SJSA1 (cell line): Measurements from ENCODE around the gene CMTM1. TPM values are rescaled to one million over a fixed set of nuclear protein-coding genes. Genes with fewer than 3 reads are reported as not detected.
"Not testable (repeated sequence)": the region's sequence is repeated elsewhere in the genome, so short reads cannot be mapped to it uniquely, and the experiment has no call there.

ENCODE experiments used
- DNase-seq, 2 experiments: peaks; one replicate each; pipeline ENCODE4 v3.0.0-alpha.2; 2015 to 2020; ENCODE audit warnings: low spot score in 2 of 2, low read depth in 1 of 2
- H3K27ac ChIP-seq: fragments of 250-450 bp; sonication (Bioruptor Pico); 2 replicates; pipeline ENCODE4 v1.5.1; 2020; ENCODE audit warnings: mild to moderate bottlenecking, moderate library complexity
- H3K27me3 ChIP-seq: fragments of 250-450 bp; sonication (Bioruptor Pico); replicated peaks from 2 replicates; pipeline ENCODE4 v1.5.1; 2020; ENCODE audit warnings: mild to moderate bottlenecking, moderate library complexity
- H3K36me3 ChIP-seq: fragments of 250-450 bp; sonication (Bioruptor Pico); 2 replicates; pipeline ENCODE4 v1.5.1; 2020; ENCODE audit warnings: mild to moderate bottlenecking
- H3K4me1 ChIP-seq: fragments of 250-450 bp; sonication (Bioruptor Pico); replicated peaks from 2 replicates; pipeline ENCODE4 v1.6.1; 2021; ENCODE audit warnings: mild to moderate bottlenecking
- H3K4me3 ChIP-seq: fragments of 250-450 bp; sonication (Bioruptor Pico); 2 replicates; pipeline ENCODE4 v1.5.1; 2020; ENCODE audit warnings: mild to moderate bottlenecking
- H3K9me3 ChIP-seq: fragments of 250-450 bp; sonication (Bioruptor Pico); replicated peaks from 2 replicates; pipeline ENCODE4 v1.5.1; 2020; ENCODE audit warnings: mild to moderate bottlenecking
- total RNA-seq: library from RNA; depleted of rRNA; stranded (reverse); fragments of >200 nt; shearing (Covaris generic); gene quantifications from 2 replicates; pipeline ENCODE4 v1.2.3, GENCODE V29; 2014

Gene CMTM1
- total RNA-seq, 1 experiment from 2014 or later, result 5.4 TPM

DNA sequence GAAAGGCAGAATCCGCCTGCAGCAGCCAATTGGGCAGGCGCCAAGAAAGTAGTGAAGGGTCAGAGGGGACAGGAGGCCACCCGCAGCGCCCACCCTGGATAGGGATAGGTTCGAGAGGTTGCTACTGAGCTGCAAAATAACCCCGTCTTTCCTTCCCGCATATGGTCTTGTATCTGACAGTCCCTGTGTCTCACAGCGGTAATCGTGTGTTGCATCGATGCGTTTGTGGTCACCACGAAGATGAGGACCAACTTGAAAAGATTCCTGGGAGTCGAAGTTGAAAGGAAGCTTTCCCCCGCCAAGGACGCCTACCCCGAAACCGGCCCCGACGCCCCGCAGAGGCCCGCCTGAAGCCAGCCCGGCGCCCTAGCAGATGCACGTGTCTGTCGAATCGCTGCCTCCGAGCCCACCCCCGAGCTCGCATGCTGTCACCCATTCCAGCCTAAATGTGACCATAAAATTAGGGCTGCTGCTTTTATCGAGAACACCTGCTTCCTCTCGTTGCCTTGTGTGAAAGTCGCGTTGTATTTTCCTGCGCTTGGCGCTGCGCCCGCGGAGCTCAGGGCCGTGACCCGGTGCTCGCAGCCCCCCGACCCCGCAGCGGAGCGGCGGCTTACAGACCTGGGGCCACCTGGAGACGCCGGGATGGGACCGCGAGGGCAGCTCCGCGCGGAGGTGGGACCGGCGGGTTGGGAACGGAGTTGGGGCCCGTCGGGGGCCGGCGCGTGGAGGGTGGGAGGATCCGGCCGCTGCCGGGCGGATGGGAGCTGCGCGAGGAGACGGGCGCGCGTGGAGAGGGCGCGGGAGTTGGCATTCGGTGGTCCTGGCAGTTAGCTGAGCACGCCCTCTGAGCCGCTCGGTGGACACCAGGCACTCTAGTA is 12.7 kb downstream of the CMTM1 start, which contains the start of gene CMTM2:
TSS of gene CMTM2 (plus strand) at position 813 of the 881 bp plus-strand sequence. CDS start 145 bp downstream, outside the sequence.
- no peak for DNase-seq
- Histone ChIP-seq H3K4me3 (no peak within 1 kb of the TSS), H3K36me3 (no peaks in the 10 kb centered on the region), H3K27me3 (no peaks in the 10 kb centered on the region), H3K27ac (no peak within 1 kb of the TSS), H3K9me3 (no peaks in the 10 kb centered on the region), H3K4me1 (no peaks in the 10 kb centered on the region)

DNA sequence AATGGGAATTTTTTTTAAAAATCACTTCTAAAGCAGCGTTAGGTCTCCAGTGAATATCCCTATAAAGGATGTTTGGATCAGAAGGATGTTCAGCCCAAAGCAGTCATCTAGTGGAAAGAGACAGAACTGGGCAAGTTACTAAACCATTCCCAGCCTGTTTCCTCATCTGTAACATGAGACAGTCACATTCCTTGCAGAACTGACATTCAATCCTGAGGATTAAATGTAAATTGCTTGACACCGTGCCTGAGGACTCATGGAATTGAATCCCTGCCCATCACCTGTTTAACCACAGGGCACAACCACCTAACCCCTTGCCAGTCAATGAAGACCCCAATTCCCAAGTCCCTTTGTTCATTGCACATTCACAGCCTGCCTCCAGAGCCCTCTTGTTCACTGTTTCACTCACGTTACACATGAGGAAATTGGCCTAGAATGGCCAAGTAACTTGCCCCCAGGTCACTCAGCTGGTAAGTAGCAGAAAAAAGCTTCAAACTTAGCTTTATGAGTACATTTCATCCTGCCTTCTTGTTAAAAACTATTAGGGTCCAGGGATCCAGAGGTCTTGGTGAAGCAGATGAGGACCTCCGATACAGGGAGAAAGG is 14.5 kb downstream of the CMTM1 start:
- Histone ChIP-seq H3K27me3 (no peaks in the 10 kb centered on the region), H3K36me3 (no peaks in the 10 kb centered on the region), H3K27ac (no peak overlapping the region), H3K4me1 (no peaks in the 10 kb centered on the region), H3K9me3 (no peaks in the 10 kb centered on the region), H3K4me3 (no peak overlapping the region)
- no peak for DNase-seq

DNA sequence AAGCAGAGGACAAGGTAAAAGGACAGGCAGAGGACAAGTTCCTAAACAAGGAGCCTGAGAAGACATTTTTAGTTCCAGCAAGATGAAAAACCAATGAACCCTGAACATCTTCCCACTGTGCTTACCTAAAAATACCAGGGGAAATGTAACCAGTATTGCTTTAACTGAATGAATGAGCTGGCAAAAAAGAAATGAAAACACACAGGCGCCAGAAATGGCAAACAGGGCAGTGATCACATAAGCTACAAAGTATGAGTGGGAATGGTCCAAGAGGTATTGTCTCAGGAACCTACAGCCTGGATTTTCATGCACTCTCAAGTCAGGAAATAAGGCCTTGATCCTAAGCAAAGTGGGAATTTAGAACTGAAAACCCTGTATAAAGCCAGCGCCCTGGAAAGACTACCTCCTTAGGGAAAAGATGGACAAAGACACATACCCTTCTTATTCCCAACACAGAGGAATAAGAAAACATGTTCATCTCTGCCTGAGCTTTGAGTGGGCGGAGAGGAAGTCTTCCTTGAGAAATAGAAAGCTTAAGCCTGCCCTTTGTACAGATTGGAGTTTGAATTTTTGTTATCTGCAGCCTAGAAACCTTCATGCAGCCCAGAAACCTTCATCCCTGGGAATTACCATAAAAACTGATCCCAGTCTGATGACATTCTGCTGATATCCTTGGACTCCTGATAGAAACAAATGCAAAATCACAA is 15.2 kb downstream of the CMTM1 start:
- no peak overlapping the region for H3K27ac ChIP-seq
- DNase-seq, result no peak
- H3K4me1 ChIP-seq, result no peaks in the 10 kb centered on the region

DNA sequence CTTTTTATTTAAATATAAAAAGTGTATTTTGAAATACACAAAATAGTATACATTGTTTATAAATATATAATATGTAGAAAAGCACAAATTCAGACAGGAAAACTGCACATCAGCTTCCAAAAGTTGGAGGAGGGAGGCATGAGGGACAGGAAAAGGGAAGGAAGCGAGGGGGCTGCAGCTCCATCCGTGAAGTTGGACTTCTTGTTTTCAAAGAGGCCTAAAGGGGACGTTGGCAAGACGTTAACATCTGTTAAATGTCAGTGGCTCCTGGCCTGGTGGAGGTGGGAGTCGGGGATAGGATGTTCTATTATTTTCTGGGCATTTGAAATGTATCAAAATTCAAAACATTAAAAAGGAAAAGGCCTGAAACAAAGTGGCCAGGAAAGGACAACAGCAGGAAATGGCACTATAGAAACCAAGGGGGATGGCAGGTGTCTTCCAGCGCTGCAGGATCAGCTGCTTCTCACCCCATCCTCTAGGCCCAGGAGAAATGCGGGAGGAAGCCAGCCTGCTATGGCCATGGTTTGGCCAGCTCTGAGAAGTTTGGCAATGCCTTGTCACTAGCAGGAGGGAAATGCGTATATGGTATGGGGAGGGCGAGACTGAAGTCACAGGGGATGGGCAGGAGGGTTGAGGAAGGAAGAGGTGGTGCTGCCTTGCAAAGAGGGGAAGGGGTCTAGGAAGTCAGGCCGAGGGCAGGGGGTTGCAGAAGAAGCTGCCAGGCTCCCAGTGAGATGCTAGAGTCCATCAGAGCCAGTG is 19.4 kb downstream of the CMTM1 start:
- Histone ChIP-seq H3K4me3 (no peak overlapping the region), H3K4me1 (no peaks in the 10 kb centered on the region), H3K27me3 (no peaks in the 10 kb centered on the region), H3K36me3 (no peaks in the 10 kb centered on the region), H3K27ac (no peak overlapping the region), H3K9me3 (no peaks in the 10 kb centered on the region)
- DNase-seq, result no peak

More for the DNA sequence above, 15.2 kb downstream of the CMTM1 start:
- Histone ChIP-seq H3K36me3 (no peaks in the 10 kb centered on the region), H3K4me3 (no peak overlapping the region), H3K27me3 (no peaks in the 10 kb centered on the region), H3K9me3 (no peaks in the 10 kb centered on the region)

DNA sequence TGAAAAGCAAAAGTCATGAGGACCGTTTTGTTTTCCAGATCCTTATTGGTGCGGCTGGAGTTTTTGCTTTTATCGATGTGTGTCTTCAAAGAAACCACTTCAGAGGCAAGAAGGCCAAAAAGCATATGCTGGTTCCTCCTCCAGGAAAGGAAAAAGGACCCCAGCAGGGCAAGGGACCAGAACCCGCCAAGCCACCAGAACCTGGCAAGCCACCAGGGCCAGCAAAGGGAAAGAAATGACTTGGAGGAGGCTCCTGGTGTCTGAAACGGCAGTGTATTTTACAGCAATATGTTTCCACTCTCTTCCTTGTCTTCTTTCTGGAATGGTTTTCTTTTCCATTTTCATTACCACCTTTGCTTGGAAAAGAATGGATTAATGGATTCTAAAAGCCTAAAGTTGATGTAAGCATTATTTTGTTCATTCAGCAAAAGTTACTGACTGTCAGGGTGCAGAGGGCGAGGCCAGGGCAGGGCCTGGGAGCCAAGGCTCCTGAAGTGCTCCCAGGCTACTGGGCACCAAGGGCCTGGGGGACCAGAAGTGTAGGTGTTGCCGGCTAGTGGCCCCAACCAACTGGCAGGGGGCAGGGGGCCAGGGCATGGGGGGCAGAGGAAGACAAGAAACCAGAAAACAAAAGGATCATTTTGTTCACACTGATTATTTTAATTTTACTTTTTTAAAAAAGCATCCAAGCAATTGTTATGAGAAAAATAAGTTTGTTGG is 21.8 kb downstream of the CMTM1 start:
- no peak for DNase-seq
- no peaks in the 10 kb centered on the region for H3K4me1 ChIP-seq
- no peak overlapping the region for H3K4me3 ChIP-seq

DNA sequence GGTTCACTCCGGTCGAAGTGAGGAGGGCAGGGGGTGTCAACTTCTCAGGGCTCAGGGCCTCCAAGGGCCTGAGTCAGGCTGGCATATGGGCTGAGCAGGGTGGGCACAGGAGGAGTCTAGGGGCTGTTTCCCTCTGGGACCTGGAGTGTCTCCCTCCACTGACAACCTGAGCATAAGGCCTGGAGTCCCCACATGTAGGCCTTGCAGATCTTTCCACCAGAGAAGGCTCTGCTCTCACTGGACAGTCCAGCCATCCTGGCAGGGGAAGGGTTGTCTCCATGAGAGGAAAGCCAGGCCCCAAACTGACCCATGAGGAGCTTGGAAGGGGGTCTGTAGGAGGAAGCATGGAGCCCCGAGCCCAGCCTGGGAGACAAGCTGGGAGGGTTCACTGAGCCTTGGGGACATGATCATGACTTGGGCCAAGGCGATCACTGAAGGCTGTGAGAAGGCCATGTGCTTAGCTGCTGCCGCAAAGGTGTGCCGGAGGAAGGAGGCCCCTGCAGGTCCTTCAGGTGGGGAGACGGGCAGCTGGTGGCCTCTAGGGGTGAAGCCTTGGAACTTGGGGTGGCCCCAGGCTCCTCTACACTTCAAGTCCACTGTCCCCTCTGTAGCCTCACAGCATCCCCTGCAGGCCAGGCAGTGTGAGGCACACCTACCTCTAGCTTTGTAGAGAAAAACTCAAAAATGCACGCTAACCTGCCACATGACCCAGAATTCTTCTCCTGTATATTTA is 22.9 kb downstream of the CMTM1 start:
- no peak for DNase-seq
- Histone ChIP-seq H3K4me1 (no peaks in the 10 kb centered on the region), H3K4me3 (no peak overlapping the region), H3K9me3 (no peaks in the 10 kb centered on the region), H3K27me3 (no peaks in the 10 kb centered on the region), H3K36me3 (no peaks in the 10 kb centered on the region), H3K27ac (no peak overlapping the region)

More for the DNA sequence above, 21.8 kb downstream of the CMTM1 start:
- Histone ChIP-seq H3K27me3 (no peaks in the 10 kb centered on the region), H3K27ac (no peak overlapping the region), H3K9me3 (no peaks in the 10 kb centered on the region), H3K36me3 (no peaks in the 10 kb centered on the region)

DNA sequence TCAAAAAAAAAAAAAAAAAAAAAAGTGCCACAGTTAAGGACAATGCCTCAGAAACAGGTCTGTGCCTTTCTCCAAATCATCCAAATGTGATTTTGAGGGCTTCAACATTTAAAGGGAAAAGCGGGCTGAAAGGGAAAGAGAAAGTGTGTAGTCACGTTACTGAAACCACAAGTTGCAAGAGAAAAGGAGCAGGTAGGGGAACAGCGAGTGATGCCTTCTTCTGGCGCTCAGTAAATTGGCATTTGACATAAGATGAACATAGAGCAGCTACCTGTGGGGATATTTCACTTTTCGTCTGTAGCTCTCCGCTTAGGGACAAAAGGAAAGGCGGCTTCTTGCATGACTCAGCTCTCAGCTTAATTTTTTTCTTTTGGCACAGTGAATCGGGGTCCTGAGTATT is 24.1 kb downstream of the CMTM1 start:
- no peaks in the 10 kb centered on the region for H3K4me1 ChIP-seq
- H3K36me3 ChIP-seq, result no peaks in the 10 kb centered on the region
- DNase-seq, result no peak
- H3K9me3 ChIP-seq, result no peaks in the 10 kb centered on the region
- H3K4me3 ChIP-seq, result no peak overlapping the region
- H3K27ac ChIP-seq, result no peak overlapping the region
- no peaks in the 10 kb centered on the region for H3K27me3 ChIP-seq

DNA sequence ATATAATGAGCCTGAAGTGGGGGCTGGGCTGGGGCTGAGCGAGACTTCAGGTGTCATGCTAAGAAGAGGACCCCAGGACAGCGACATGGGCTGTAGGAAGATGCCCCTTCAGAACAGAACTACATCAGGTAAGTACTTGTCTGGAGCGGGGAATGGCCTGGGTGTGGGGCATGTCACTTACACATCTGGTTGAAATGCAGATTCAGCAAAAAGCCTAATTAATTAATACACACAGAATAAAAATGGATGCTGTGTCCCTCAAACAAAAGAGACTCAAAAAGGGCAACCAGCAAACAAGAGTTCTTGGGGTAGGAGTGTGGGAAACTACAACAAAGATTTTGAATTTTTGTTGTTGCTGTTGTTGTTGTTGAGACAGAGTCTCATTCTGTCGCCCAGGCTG is 24.8 kb downstream of the CMTM1 start:
- Histone ChIP-seq H3K9me3 (no peaks in the 10 kb centered on the region), H3K36me3 (no peaks in the 10 kb centered on the region), H3K27me3 (no peaks in the 10 kb centered on the region), H3K27ac (no peak overlapping the region), H3K4me1 (no peaks in the 10 kb centered on the region), H3K4me3 (no peak overlapping the region)
- DNase-seq, result no peak

DNA sequence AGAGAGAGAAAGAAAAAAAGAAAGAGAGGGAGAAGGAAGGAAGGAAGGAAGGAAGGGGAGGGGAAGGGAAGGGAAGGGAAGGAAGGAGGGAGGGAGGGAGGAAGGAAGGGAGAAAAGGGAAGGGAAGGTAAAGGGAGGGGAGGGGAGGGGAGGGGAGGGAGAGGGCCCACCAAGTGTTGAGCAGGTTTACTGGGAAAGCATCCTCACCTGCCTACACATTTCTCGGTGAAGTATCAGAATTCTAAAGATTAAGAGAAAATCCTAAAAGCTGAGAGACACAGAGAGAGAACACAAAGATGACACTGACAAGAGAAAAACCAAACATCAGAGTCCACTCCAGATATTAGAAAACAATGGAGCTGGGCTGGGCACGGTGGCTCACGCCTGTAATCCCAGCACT is 26.0 kb downstream of the CMTM1 start:
- Histone ChIP-seq H3K36me3 (no peaks in the 10 kb centered on the region), H3K27me3 (no peaks in the 10 kb centered on the region), H3K9me3 (no peaks in the 10 kb centered on the region), H3K4me1 (no peaks in the 10 kb centered on the region), H3K27ac (no peak overlapping the region), H3K4me3 (no peak overlapping the region)
- DNase-seq, result no peak

DNA sequence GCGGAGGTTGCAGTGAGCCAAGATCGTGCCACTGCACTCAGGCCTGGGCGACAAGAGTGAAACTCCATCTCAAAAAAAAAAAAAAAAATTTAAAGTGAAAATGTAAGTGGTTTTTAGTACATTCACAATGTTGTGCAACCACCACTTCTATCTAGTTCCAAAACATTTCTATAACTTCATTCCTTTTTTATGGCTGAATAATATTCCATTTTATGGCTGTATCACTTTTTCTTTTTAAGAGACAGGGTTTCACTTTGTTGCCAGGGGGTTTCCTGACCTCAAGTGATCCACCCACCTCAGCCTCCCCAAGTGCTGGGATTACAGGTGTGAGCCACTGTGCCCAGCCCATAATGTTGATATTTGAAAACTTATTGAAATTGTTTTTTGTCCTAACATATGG is 26.6 kb downstream of the CMTM1 start:
- H3K27ac ChIP-seq, result no peak overlapping the region
- H3K36me3 ChIP-seq, result no peaks in the 10 kb centered on the region
- no peak overlapping the region for H3K4me3 ChIP-seq
- no peak for DNase-seq
- H3K9me3 ChIP-seq, result no peaks in the 10 kb centered on the region
- H3K27me3 ChIP-seq, result no peaks in the 10 kb centered on the region
- H3K4me1 ChIP-seq, result no peaks in the 10 kb centered on the region

DNA sequence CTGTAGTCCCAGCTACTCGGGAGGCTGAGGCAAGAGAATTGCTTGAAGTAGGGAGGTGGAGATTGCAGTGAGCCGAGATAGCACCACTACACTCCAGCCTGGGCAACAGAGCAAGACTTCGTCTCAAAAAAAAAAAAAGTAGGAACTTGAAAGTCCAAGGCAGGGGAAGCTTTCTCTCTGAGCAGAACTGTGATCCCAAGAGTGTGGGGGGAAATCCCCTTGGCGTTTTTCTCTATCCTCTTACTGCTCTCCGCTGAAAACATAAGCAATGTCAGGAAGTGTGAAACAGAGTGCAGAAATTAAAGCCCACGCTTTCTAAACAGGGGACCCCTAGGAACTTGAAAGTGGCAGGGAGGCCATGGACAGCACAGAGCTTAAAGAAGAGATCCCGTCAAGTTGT is 28.5 kb downstream of the CMTM1 start:
- H3K27ac ChIP-seq, result no peak overlapping the region
- no peak overlapping the region for H3K4me3 ChIP-seq
- DNase-seq, result no peak
- no peaks in the 10 kb centered on the region for H3K36me3 ChIP-seq
- H3K9me3 ChIP-seq, result no peaks in the 10 kb centered on the region
- H3K27me3 ChIP-seq, result no peaks in the 10 kb centered on the region
- no peaks in the 10 kb centered on the region for H3K4me1 ChIP-seq

DNA sequence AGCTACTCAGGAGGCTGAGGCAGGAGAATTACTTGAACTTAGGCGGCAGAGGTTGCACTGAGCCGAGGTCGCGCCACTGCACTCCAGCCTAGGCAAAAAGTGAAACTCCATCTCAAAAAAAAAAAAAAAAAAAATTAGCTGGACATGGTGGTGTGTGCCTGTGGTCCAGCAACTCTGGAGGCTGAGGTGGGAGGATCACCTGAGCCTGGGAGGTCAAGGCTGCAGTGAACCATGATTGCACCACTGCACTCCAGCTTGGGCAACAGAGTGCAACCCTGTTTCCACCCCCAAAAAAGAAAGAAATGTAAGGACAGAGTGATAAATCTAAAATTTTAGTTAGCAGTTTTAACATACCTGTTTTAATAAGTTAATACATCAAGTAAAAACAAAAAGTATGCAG is 30.3 kb downstream of the CMTM1 start:
- not testable (repeated sequence) for H3K9me3 ChIP-seq, H3K4me3 ChIP-seq, H3K27me3 ChIP-seq, H3K4me1 ChIP-seq, DNase-seq, H3K36me3 ChIP-seq, H3K27ac ChIP-seq
